Vagina (tissue), 2 donors: ENCODE measurements around the gene DNAH1. TPM values are rescaled to one million over a fixed set of nuclear protein-coding genes. Genes with fewer than 3 reads are reported as not detected.

Experiments
- DNase-seq, 2 donors: peaks; one replicate each; pipeline ENCODE4 v3.0.0-alpha.2; 2017; ENCODE audit errors: extremely low spot score in 2 of 2
- H3K27ac ChIP-seq: fragments of 200-600 bp; sonication (generic); one replicate; pipeline ENCODE4 v1.5.1; 2019
- H3K27me3 ChIP-seq: fragments of 200-600 bp; sonication (generic); one replicate; pipeline ENCODE4 v1.5.1; 2019
- H3K36me3 ChIP-seq, 2 donors: fragments of 200-600 bp; sonication (generic); one replicate each; pipeline ENCODE4 v1.5.1; 2017 to 2019
- H3K4me1 ChIP-seq: fragments of 200-600 bp; sonication (generic); one replicate; pipeline ENCODE4 v1.5.1; 2019
- H3K4me3 ChIP-seq, 2 donors: fragments of 200-600 bp; sonication (generic); 1 replicate in 1 of 2; 2 replicates in 1 of 2; pipeline ENCODE4 v1.5.1; 2016 to 2019
- H3K9me3 ChIP-seq: fragments of 200-600 bp; sonication (generic); one replicate; pipeline ENCODE4 v1.5.1; 2019
- POLR2A ChIP-seq, 2 donors: fragments of 450-650 bp; IDR thresholded peaks; one replicate each; pipeline ENCODE4 v1.6.1; 2017; ENCODE audit warnings: antibody characterized with exemption in 2 of 2, mild to moderate bottlenecking in 2 of 2, moderate library complexity in 2 of 2
- POLR2AphosphoS5 ChIP-seq, 2 donors: sonication (generic); formaldehyde crosslinking; IDR thresholded peaks; one replicate each; pipeline ENCODE4 v1.9.0; 2017; ENCODE audit warnings: antibody characterized with exemption in 2 of 2, mild to moderate bottlenecking in 2 of 2, low read depth in 1 of 2; ENCODE audit not compliant: insufficient read depth in 1 of 2
- intact Hi-C: fragments of 100-400 bp; cut with DNase I; formaldehyde crosslinking; loops from one replicate; pipeline ENCODE4 v1.15.1; 2023
- total RNA-seq: library from RNA; depleted of rRNA; stranded (reverse); fragments of >200 nt; gene quantifications from one replicate; pipeline ENCODE4 v1.2.3, GENCODE V29; 2016
- TF ChIP-seq, protein P1 (sequence below), 3 experiments: fragments of 450-650 bp in 2 of 3; fragments of 200-600 bp in 1 of 3; sonication (generic) in 1 of 3; IDR thresholded peaks; one replicate each; pipeline ENCODE4 v1.5.1; 2017 to 2019; ENCODE audit warnings: antibody characterized with exemption in 3 of 3, mild to moderate bottlenecking in 2 of 3, moderate library complexity in 2 of 3

Gene DNAH1
- total RNA-seq, 1 donor from 2014 or later: 12.3 TPM

DNA sequence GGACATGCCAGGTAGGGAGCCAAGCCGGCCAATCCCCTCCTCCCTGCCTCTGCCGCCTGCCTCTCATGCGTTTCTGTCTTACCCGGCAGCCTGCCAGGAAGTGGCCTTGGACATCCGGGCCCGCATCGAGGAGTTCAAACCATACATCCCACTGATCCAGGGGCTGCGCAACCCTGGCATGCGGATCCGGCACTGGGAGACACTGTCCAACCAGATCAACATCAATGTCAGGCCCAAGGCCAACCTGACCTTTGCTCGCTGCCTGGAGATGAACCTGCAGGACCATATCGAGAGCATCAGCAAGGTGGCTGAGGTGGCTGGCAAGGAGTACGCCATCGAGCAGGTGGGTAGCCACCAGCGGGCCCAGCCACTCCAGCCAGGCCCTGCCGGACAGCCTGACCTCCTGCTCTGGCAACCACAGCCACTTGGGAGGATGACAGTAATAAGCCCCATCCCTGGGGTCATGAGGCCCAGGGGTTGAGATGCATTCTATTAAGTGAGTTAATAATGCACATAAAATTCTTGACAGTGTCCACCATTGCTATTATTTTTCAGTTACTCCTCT is 37.3 kb downstream of the DNAH1 start:
- no peak for DNase-seq
- Histone ChIP-seq H3K27ac (no peak overlapping the region), H3K27me3 (no peaks in the 10 kb centered on the region), H3K4me1 (no peaks in the 10 kb centered on the region), H3K36me3 (peaks cover 0 to 8% of the 10 kb centered on the region in 2 donors), H3K4me3 (no peak overlapping the region), H3K9me3 (no peaks in the 10 kb centered on the region)
- TF ChIP-seq, protein P1, sequence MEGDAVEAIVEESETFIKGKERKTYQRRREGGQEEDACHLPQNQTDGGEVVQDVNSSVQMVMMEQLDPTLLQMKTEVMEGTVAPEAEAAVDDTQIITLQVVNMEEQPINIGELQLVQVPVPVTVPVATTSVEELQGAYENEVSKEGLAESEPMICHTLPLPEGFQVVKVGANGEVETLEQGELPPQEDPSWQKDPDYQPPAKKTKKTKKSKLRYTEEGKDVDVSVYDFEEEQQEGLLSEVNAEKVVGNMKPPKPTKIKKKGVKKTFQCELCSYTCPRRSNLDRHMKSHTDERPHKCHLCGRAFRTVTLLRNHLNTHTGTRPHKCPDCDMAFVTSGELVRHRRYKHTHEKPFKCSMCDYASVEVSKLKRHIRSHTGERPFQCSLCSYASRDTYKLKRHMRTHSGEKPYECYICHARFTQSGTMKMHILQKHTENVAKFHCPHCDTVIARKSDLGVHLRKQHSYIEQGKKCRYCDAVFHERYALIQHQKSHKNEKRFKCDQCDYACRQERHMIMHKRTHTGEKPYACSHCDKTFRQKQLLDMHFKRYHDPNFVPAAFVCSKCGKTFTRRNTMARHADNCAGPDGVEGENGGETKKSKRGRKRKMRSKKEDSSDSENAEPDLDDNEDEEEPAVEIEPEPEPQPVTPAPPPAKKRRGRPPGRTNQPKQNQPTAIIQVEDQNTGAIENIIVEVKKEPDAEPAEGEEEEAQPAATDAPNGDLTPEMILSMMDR (IDR thresholded peaks at IDR 0.05): no peak
- no peak for TF ChIP-seq POLR2A (IDR thresholded peaks at IDR 0.05)
- no peak for TF ChIP-seq POLR2AphosphoS5 (IDR thresholded peaks at IDR 0.05; ENCODE audit: insufficient read depth in 1 of 2, low read depth in 1 of 2)
- intact Hi-C loops: no loop called here

DNA sequence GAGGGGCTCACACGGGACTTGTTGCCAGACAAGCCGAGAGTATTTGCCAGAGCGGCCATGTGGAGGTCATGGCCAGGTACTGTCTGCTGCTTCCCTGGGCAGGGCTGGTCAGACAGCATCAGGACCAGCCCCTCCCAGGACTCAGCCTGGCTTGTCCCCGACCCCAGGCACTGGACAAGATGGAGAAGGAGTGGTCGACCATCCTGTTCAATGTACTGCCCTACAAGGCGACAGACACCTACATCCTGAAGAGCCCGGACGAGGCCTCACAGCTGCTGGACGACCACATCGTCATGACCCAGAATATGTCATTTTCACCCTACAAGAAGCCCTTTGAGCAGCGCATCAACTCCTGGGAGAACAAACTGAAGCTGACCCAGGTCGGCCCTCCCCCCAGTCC is 38.6 kb downstream of the DNAH1 start:
- no peak overlapping the region for H3K27ac ChIP-seq
- H3K4me1 ChIP-seq: no peaks in the 10 kb centered on the region
- peaks cover 0 to 8% of the 10 kb centered on the region in 2 donors for H3K36me3 ChIP-seq
- H3K4me3 ChIP-seq: no peak overlapping the region
- DNase-seq: no peak
- H3K27me3 ChIP-seq: no peaks in the 10 kb centered on the region
- TF ChIP-seq, protein P1 (IDR thresholded peaks at IDR 0.05): no peak
- no peak for TF ChIP-seq POLR2A (IDR thresholded peaks at IDR 0.05)
- no peak for TF ChIP-seq POLR2AphosphoS5 (IDR thresholded peaks at IDR 0.05; ENCODE audit: insufficient read depth in 1 of 2, low read depth in 1 of 2)
- H3K9me3 ChIP-seq: no peaks in the 10 kb centered on the region
- intact Hi-C loops: no loop called here

DNA sequence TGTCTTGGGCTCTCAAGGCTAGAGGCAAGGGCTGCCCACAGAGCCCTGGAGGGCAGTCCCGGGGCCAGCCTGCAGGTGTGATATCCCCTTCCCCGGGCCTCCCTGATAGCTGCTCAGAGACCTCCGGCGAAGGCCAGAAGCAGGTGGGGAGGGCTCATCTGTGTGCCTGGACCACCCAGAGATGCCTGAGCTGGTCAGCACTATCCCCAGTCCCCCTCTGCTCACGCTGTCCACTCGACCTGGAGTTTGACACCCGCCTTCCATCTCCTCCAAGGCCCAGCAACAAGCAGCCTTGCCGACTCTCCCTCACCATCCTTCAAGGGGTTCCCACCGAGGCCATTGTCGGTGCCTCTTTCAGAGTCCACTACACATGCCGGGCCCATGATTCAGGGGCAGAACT is 39.4 kb downstream of the DNAH1 start:
- intact Hi-C loops: no loop called here
- Histone ChIP-seq H3K27me3 (no peaks in the 10 kb centered on the region), H3K4me3 (no peak overlapping the region), H3K9me3 (no peaks in the 10 kb centered on the region), H3K4me1 (no peaks in the 10 kb centered on the region), H3K27ac (no peak overlapping the region), H3K36me3 (peaks cover 0 to 12% of the 10 kb centered on the region in 2 donors)
- TF ChIP-seq, protein P1 (IDR thresholded peaks at IDR 0.05): no peak
- TF ChIP-seq POLR2AphosphoS5 (IDR thresholded peaks at IDR 0.05; ENCODE audit: insufficient read depth in 1 of 2, low read depth in 1 of 2) (no peak), POLR2A (IDR thresholded peaks at IDR 0.05) (no peak)
- no peak for DNase-seq

DNA sequence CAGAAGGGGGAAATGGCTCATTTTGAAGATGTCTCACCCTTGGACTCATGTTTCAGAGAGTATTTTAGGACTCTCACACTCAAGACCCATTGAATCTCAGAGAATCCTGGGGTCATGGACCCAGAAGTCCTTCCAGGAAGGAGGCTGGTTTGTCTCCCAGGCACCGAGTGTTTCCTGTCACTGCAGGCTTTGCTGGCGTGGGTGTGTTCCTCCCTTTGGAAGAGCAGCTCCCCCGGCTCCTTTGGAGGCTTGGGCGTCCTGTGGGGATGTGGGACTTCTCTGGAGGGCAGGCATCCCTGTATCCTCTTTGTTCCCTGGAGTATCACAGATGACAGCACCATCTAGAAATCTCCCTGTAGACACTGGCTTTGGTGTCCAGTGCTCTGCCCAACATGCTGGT is 40.0 kb downstream of the DNAH1 start:
- DNase-seq: no peak
- H3K4me1 ChIP-seq: no peaks in the 10 kb centered on the region
- TF ChIP-seq POLR2AphosphoS5 (IDR thresholded peaks at IDR 0.05; ENCODE audit: insufficient read depth in 1 of 2, low read depth in 1 of 2): no peak
- no peaks in the 10 kb centered on the region for H3K27me3 ChIP-seq
- no peak overlapping the region for H3K4me3 ChIP-seq
- H3K27ac ChIP-seq: no peak overlapping the region
- peaks cover 0 to 12% of the 10 kb centered on the region in 2 donors for H3K36me3 ChIP-seq
- intact Hi-C loops: no loop called here
- no peaks in the 10 kb centered on the region for H3K9me3 ChIP-seq

DNA sequence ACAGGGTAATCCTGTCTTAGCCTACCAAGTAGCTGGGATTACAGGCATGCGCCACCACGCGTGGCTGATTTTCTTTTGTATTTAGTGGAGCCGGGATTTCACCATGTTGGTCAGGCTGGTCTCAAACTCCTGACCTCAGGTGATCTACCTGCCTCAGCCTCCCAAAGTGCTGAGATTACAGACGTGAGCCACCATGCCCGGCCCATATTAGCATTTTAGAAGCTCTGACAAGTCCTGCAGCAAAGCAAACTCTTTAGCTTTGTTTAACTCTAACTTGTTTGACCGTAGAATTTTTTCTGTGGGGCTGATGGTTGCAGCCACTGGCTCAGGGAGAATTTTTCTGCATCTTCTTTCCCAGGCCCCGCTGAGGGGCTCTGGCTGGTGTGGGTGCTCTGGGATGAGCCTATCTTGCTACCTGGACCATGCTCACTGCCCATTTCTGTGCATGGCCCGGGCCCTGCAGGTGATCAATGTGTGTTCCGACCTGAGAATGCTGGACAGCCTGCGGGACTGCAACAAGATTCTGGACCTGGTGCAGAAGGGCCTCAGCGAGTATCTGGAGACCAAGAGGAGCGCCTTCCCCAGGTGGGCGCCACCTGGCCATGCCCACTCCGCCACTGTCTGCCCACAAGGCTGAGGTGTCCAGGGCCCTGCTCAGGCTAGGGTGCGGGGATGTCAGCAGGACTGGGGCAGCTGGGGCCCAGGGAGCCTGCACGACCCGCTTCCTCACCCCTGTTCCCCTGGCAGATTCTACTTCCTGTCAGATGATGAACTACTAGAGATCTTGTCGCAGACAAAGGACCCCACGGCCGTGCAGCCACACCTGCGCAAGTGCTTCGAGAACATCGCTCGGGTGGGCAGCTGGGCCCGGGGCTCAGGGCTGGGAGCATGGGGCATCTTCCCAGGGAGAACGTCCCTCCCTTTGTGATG is 41.3 kb downstream of the DNAH1 start:
- intact Hi-C loops: no loop called here
- TF ChIP-seq, protein P1 (IDR thresholded peaks at IDR 0.05): no peak
- TF ChIP-seq POLR2A (IDR thresholded peaks at IDR 0.05): no peak
- no peak for TF ChIP-seq POLR2AphosphoS5 (IDR thresholded peaks at IDR 0.05; ENCODE audit: insufficient read depth in 1 of 2, low read depth in 1 of 2)
- H3K9me3 ChIP-seq: no peaks in the 10 kb centered on the region
- no peaks in the 10 kb centered on the region for H3K27me3 ChIP-seq
- no peaks in the 10 kb centered on the region for H3K4me1 ChIP-seq
- peaks cover 0 to 12% of the 10 kb centered on the region in 2 donors for H3K36me3 ChIP-seq
- DNase-seq: no peak
- no peak overlapping the region for H3K27ac ChIP-seq
- no peak overlapping the region for H3K4me3 ChIP-seq
